Loucy (cell line): ENCODE data around the gene GSTP1.

ENCODE experiments used
- H2AFZ ChIP-seq: fragments of 200-600 bp; sonication (generic); 2 replicates; pipeline ENCODE4 v1.6.0; 2016; ENCODE audit warnings: antibody characterized with exemption, mild to moderate bottlenecking, low read length, moderate library complexity
- H3F3A ChIP-seq: fragments of 200-600 bp; 2 replicates; pipeline ENCODE4 v1.6.0; 2016; ENCODE audit warnings: antibody characterized with exemption, low read depth, mild to moderate bottlenecking
- H3K27me3 ChIP-seq: fragments of 200-600 bp; sonication (generic); 2 replicates; pipeline ENCODE4 v1.6.1; 2014; ENCODE audit warnings: low read length, mild to moderate bottlenecking; ENCODE audit not compliant: insufficient read depth, poor library complexity, severe bottlenecking
- H3K36me3 ChIP-seq: fragments of 200-600 bp; sonication (generic); 2 replicates; pipeline ENCODE4 v1.6.1; 2016; ENCODE audit warnings: low read length; ENCODE audit not compliant: insufficient read depth
- H3K4me1 ChIP-seq: fragments of 200-600 bp; sonication (generic); 2 replicates; pipeline ENCODE4 v1.5.1; 2014; ENCODE audit warnings: low read length, mild to moderate bottlenecking; ENCODE audit not compliant: insufficient read depth, poor library complexity, severe bottlenecking
- H3K4me2 ChIP-seq: fragments of 200-600 bp; sonication (generic); 2 replicates; pipeline ENCODE4 v1.6.0; 2014; ENCODE audit warnings: antibody characterized with exemption, low read length, low read depth, mild to moderate bottlenecking; ENCODE audit not compliant: poor library complexity, severe bottlenecking
- H3K4me3 ChIP-seq: fragments of 200-600 bp; sonication (generic); 2 replicates; pipeline ENCODE4 v1.5.1; 2014; ENCODE audit warnings: low read length, mild to moderate bottlenecking, mixed read lengths; ENCODE audit not compliant: poor library complexity, severe bottlenecking
- H3K79me2 ChIP-seq: fragments of 200-600 bp; sonication (generic); 2 replicates; pipeline ENCODE4 v1.6.1; 2014; ENCODE audit warnings: low read length; ENCODE audit not compliant: insufficient read depth
- H3K9ac ChIP-seq: fragments of 200-600 bp; sonication (generic); 2 replicates; pipeline ENCODE4 v1.6.0; 2014; ENCODE audit warnings: mild to moderate bottlenecking, low read depth, low read length, moderate library complexity; ENCODE audit not compliant: poor library complexity, severe bottlenecking
- H3K9me2 ChIP-seq: fragments of 200-600 bp; sonication (generic); replicated peaks from 2 replicates; pipeline ENCODE4 v1.6.1; 2016; ENCODE audit warnings: low read depth, low read length, mixed read lengths
- H3K9me3 ChIP-seq: fragments of 200-600 bp; sonication (generic); 2 replicates; pipeline ENCODE4 v1.6.1; 2014; ENCODE audit warnings: mild to moderate bottlenecking, antibody characterized with exemption, low read length, low read depth; ENCODE audit not compliant: insufficient read depth
- H4K20me1 ChIP-seq: fragments of 200-600 bp; sonication (generic); 2 replicates; pipeline ENCODE4 v1.6.0; 2014; ENCODE audit warnings: antibody characterized with exemption, low read length, mild to moderate bottlenecking; ENCODE audit not compliant: insufficient read depth, poor library complexity, severe bottlenecking
- CTCF ChIP-seq: fragments of 200-600 bp; sonication (generic); conservative IDR thresholded peaks from 2 replicates; pipeline ENCODE4 v1.5.1; 2014; ENCODE audit warnings: mild to moderate bottlenecking, antibody characterized with exemption, low read length
- EZH2phosphoT487 ChIP-seq: fragments of 200-600 bp; IDR thresholded peaks from 2 replicates; pipeline ENCODE4 v1.6.1; 2018; ENCODE audit warnings: antibody characterized with exemption, mild to moderate bottlenecking, moderate library complexity, borderline replicate concordance

GSTP1 gene

GRCh38 chr11:67583247-67584204 is at the start of gene GSTP1:
Gene GSTP1, plus strand, starts transcription at chr11:67583812. Its CDS starts 32 bp downstream, at chr11:67583844.
- Histone ChIP-seq H3K4me3 (peak within 1 kb of the TSS; percentile 92), H3K9ac (peak within 1 kb of the TSS; percentile 99), H2AFZ (no peak within 1 kb of the TSS)

DNA sequence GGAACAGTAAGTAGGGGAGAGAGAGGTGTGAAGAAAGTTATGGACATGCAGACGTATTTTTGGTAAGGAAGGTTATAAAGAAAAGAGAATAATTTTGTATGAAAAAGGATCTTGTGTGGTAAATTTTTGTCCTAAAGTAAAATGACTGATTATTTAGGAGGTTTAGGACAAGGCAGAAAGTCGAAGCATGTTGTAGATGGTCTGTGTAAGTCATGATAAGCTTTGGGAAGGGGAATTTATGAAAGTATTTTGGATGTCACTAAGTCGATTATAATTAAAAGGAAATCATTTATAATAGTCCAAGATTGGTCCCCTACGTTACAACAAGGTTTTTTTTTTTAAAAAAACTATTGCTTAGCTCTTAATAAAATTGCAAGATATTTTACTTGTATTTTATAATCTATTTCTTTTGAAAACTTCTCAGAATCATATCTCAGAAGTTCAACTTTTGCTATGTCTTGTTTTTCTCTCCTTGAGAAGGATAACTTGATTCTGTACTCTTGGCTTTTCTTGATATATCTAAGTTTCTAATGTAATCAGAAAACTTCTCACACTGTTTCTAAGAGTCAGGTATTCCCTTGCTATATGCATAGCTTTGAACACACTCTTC is 49.4 kb upstream of the GSTP1 start:
- no peaks in the 10 kb centered on the region for H3K27me3 ChIP-seq
- H3K4me1 ChIP-seq: no peaks in the 10 kb centered on the region
- H3K9me3 ChIP-seq: peaks cover 14% of the 10 kb centered on the region; the same call in 1 of the 2 replicates
- no peak overlapping the region for H3K4me3 ChIP-seq
- no peak overlapping the region for H2AFZ ChIP-seq
- no peaks in the 10 kb centered on the region for H3K79me2 ChIP-seq
- H3K4me2 ChIP-seq: no peak overlapping the region
- H4K20me1 ChIP-seq: no peaks in the 10 kb centered on the region
- H3K9me2 ChIP-seq: no peaks in the 10 kb centered on the region
- TF ChIP-seq CTCF (no peak), EZH2phosphoT487 (no peak)
- no peak overlapping the region for H3K9ac ChIP-seq
- H3K36me3 ChIP-seq: no peaks in the 10 kb centered on the region
- H3F3A ChIP-seq: no peaks in the 10 kb centered on the region

More at GRCh38 chr11:67583247-67584204, at the start of gene GSTP1:
- Histone ChIP-seq H3K4me1 (peaks cover 55% of the 10 kb centered on the region), H4K20me1 (peaks cover 45% of the 10 kb centered on the region), H3K79me2 (peaks cover 57% of the 10 kb centered on the region), H3K27me3 (peaks cover 7% of the 10 kb centered on the region), H3K9me3 (no peaks in the 10 kb centered on the region), H3K4me2 (peak within 1 kb of the TSS; percentile 99), H3K36me3 (peaks cover 39% of the 10 kb centered on the region), H3F3A (peaks cover 5% of the 10 kb centered on the region; the same call in 1 of the 2 replicates), H3K9me2 (no peaks in the 10 kb centered on the region)
- TF ChIP-seq CTCF (peak; percentile 63), EZH2phosphoT487 (no peak)

DNA sequence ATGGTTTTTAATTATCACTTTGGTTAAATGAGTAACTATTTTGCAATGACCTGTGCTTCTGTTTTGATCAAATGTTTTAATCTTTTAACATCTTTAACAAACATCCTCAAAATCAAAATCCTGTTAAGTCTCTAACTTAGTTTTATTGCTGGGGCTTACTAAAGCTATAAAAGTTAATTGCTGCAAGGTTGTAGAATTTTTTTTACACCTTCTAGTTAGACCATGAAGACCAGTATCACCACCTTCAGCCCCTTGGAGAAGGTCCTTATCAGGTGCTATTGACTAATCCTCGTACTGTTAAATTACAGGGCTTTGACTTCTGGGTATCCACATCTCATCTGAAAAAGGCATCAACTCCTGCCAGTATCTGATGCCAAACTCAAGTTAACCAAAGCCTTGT is 48.1 kb upstream of the GSTP1 start:
- no peaks in the 10 kb centered on the region for H3K4me1 ChIP-seq
- H2AFZ ChIP-seq: no peak overlapping the region
- no peaks in the 10 kb centered on the region for H3K27me3 ChIP-seq
- no peaks in the 10 kb centered on the region for H4K20me1 ChIP-seq
- H3K4me2 ChIP-seq: no peak overlapping the region
- no peaks in the 10 kb centered on the region for H3K9me2 ChIP-seq
- TF ChIP-seq CTCF: no peak
- no peak for TF ChIP-seq EZH2phosphoT487
- no peak overlapping the region for H3K4me3 ChIP-seq
- H3K36me3 ChIP-seq: no peaks in the 10 kb centered on the region
- H3F3A ChIP-seq: no peaks in the 10 kb centered on the region
- no peak overlapping the region for H3K9ac ChIP-seq
- no peaks in the 10 kb centered on the region for H3K79me2 ChIP-seq
- H3K9me3 ChIP-seq: peaks cover 14% of the 10 kb centered on the region; the same call in 1 of the 2 replicates
